Mucosa of gallbladder (tissue), 1 donor: ENCODE results near the gene NAGPA. TPM values are rescaled to one million over a fixed set of nuclear protein-coding genes. Genes with fewer than 3 reads are reported as not detected.

Experiments used
- DNase-seq: peaks from one replicate; pipeline ENCODE4 v3.0.0-alpha.2; 2020; ENCODE audit warnings: low spot score
- total RNA-seq: library from RNA; stranded (reverse); gene quantifications from one replicate; pipeline ENCODE4 v1.2.1, GENCODE V29; 2021
- donor health status: DM: no; HTN: no; CAD: no.

NAGPA gene
- total RNA-seq, 1 donor from 2014 or later: 10.7 TPM

- no peak for DNase-seq
Measured at GRCh38 chr16:5003211-5003610, 30.5 kb downstream of the NAGPA start.

- no peak for DNase-seq
Measured at GRCh38 chr16:5002699-5003143, 31.0 kb downstream of the NAGPA start.

- no peak for DNase-seq
Measured at GRCh38 chr16:5001986-5002385, 31.7 kb downstream of the NAGPA start.

- DNase-seq: no peak
Measured at GRCh38 chr16:5001571-5001970, 32.2 kb downstream of the NAGPA start.

- DNase-seq: no peak
Measured at GRCh38 chr16:5000573-5001001, 33.1 kb downstream of the NAGPA start.

- DNase-seq: no peak
Measured at GRCh38 chr16:4994719-4995434, 38.9 kb downstream of the NAGPA start.

- no peak for DNase-seq
Measured at GRCh38 chr16:4991754-4992153, 42.0 kb downstream of the NAGPA start.

GRCh38 chr16:4990415-4990814 is 43.3 kb downstream of the NAGPA start:
- no peak for DNase-seq

- no peak for DNase-seq
Measured at GRCh38 chr16:4989391-4990006, 44.2 kb downstream of the NAGPA start.

GRCh38 chr16:4988647-4989046 is 45.1 kb downstream of the NAGPA start:
- DNase-seq: no peak

- DNase-seq: no peak
Measured at GRCh38 chr16:4987580-4988374, 46.0 kb downstream of the NAGPA start.

- no peak for DNase-seq
Measured at GRCh38 chr16:4987250-4987579, 46.5 kb downstream of the NAGPA start.

- no peak for DNase-seq
Measured at GRCh38 chr16:4984174-4984990, 49.4 kb downstream of the NAGPA start.

- DNase-seq: no peak
Measured at GRCh38 chr16:4982056-4982867, 51.5 kb downstream of the NAGPA start.

GRCh38 chr16:4981473-4981872 is 52.3 kb downstream of the NAGPA start:
- no peak for DNase-seq

- no peak for DNase-seq
Measured at GRCh38 chr16:4980691-4981090, 53.0 kb downstream of the NAGPA start.

- DNase-seq: no peak
Measured at GRCh38 chr16:4979736-4980660, 53.7 kb downstream of the NAGPA start.

GRCh38 chr16:4979164-4979563 is 54.6 kb downstream of the NAGPA start:
- DNase-seq: no peak

GRCh38 chr16:4976611-4977145 is 57.1 kb downstream of the NAGPA start:
- peak; percentile 15 for DNase-seq

GRCh38 chr16:4976079-4976478 is 57.7 kb downstream of the NAGPA start:
- no peak for DNase-seq
